T-helper 2 cell treated with Interferon-gamma antibody and Interleukin-4, amounts not matched to agents 5 μg/mL and 100 μg/mL, for 36 hours (primary cell): Measurements from ENCODE around the gene KIF3A.

ENCODE experiments used
- DNase-seq: peaks from one replicate; pipeline ENCODE4 v3.0.0; 2021; ENCODE audit warnings: low spot score
- H3K27ac Mint-ChIP-seq: one replicate; pipeline ENCODE4 v1.8.0; 2021; ENCODE audit warnings: mild to moderate bottlenecking, mixed read lengths
- H3K27me3 Mint-ChIP-seq: one replicate; pipeline ENCODE4 v1.8.0; 2021; ENCODE audit warnings: low read depth, mixed read lengths
- H3K36me3 Mint-ChIP-seq: one replicate; pipeline ENCODE4 v1.8.0; 2021; ENCODE audit warnings: low read depth, mixed read lengths
- H3K4me1 Mint-ChIP-seq: one replicate; pipeline ENCODE4 v1.8.0; 2021; ENCODE audit warnings: low read depth, mixed read lengths
- H3K4me3 Mint-ChIP-seq: one replicate; pipeline ENCODE4 v1.8.0; 2022; ENCODE audit warnings: mild to moderate bottlenecking, moderate library complexity, mixed read lengths
- H3K9me3 Mint-ChIP-seq: one replicate; pipeline ENCODE4 v1.8.0; 2021; ENCODE audit warnings: mixed read lengths

The KIF3A gene

GRCh38 chr5:132690156-132690555 is 47.2 kb downstream of the KIF3A start:
- peaks cover 12% of the 10 kb centered on the region for H3K36me3 Mint-ChIP-seq
- H3K27me3 Mint-ChIP-seq: no peaks in the 10 kb centered on the region
- H3K4me1 Mint-ChIP-seq: peaks cover 31% of the 10 kb centered on the region
- DNase-seq: no peak
- H3K27ac Mint-ChIP-seq: no peak overlapping the region
- no peak overlapping the region for H3K4me3 Mint-ChIP-seq
- no peaks in the 10 kb centered on the region for H3K9me3 Mint-ChIP-seq

- DNase-seq: no peak
- no peaks in the 10 kb centered on the region for H3K27me3 Mint-ChIP-seq
- peaks cover 13% of the 10 kb centered on the region for H3K36me3 Mint-ChIP-seq
- H3K27ac Mint-ChIP-seq: peak overlapping the region; percentile 28
- no peak overlapping the region for H3K4me3 Mint-ChIP-seq
- no peaks in the 10 kb centered on the region for H3K9me3 Mint-ChIP-seq
- H3K4me1 Mint-ChIP-seq: peaks cover 37% of the 10 kb centered on the region
Measured at GRCh38 chr5:132689513-132689912, 47.8 kb downstream of the KIF3A start.

GRCh38 chr5:132688536-132689339 is 48.6 kb downstream of the KIF3A start:
- Mint-ChIP-seq H3K4me1 (peaks cover 41% of the 10 kb centered on the region), H3K27ac (peak overlapping the region; percentile 81), H3K9me3 (no peaks in the 10 kb centered on the region), H3K4me3 (peak overlapping the region; percentile 47), H3K27me3 (no peaks in the 10 kb centered on the region), H3K36me3 (peaks cover 13% of the 10 kb centered on the region)
- DNase-seq: peak; percentile 53

GRCh38 chr5:132687995-132688394 is 49.4 kb downstream of the KIF3A start:
- Mint-ChIP-seq H3K27me3 (no peaks in the 10 kb centered on the region), H3K36me3 (peaks cover 14% of the 10 kb centered on the region), H3K9me3 (no peaks in the 10 kb centered on the region), H3K4me3 (peak overlapping the region; percentile 7), H3K27ac (peak overlapping the region; percentile 57), H3K4me1 (peaks cover 42% of the 10 kb centered on the region)
- DNase-seq: peak; percentile 29

GRCh38 chr5:132686193-132686592 is 51.2 kb downstream of the KIF3A start:
- H3K27ac Mint-ChIP-seq: no peak overlapping the region
- H3K36me3 Mint-ChIP-seq: peaks cover 13% of the 10 kb centered on the region
- H3K9me3 Mint-ChIP-seq: no peaks in the 10 kb centered on the region
- H3K4me3 Mint-ChIP-seq: no peak overlapping the region
- H3K27me3 Mint-ChIP-seq: no peaks in the 10 kb centered on the region
- no peak for DNase-seq
- peaks cover 36% of the 10 kb centered on the region for H3K4me1 Mint-ChIP-seq

GRCh38 chr5:132684922-132685720 is 52.2 kb downstream of the KIF3A start:
- Mint-ChIP-seq H3K4me1 (peaks cover 36% of the 10 kb centered on the region), H3K4me3 (no peak overlapping the region), H3K36me3 (peaks cover 15% of the 10 kb centered on the region), H3K27me3 (no peaks in the 10 kb centered on the region), H3K27ac (no peak overlapping the region), H3K9me3 (no peaks in the 10 kb centered on the region)
- DNase-seq: no peak

GRCh38 chr5:132684491-132684890 is 52.9 kb downstream of the KIF3A start:
- Mint-ChIP-seq H3K4me3 (no peak overlapping the region), H3K27me3 (no peaks in the 10 kb centered on the region), H3K36me3 (peaks cover 17% of the 10 kb centered on the region), H3K9me3 (no peaks in the 10 kb centered on the region), H3K27ac (no peak overlapping the region), H3K4me1 (peaks cover 36% of the 10 kb centered on the region)
- no peak for DNase-seq

- Mint-ChIP-seq H3K4me1 (peaks cover 18% of the 10 kb centered on the region), H3K4me3 (no peak overlapping the region), H3K27me3 (no peaks in the 10 kb centered on the region), H3K27ac (no peak overlapping the region), H3K9me3 (no peaks in the 10 kb centered on the region), H3K36me3 (peaks cover 11% of the 10 kb centered on the region)
- DNase-seq: no peak
Measured at GRCh38 chr5:132681983-132682382, 55.4 kb downstream of the KIF3A start.

- H3K4me1 Mint-ChIP-seq: peaks cover 23% of the 10 kb centered on the region
- H3K36me3 Mint-ChIP-seq: peaks cover 11% of the 10 kb centered on the region
- no peak overlapping the region for H3K27ac Mint-ChIP-seq
- DNase-seq: no peak
- no peak overlapping the region for H3K4me3 Mint-ChIP-seq
- H3K27me3 Mint-ChIP-seq: no peaks in the 10 kb centered on the region
- H3K9me3 Mint-ChIP-seq: no peaks in the 10 kb centered on the region
Measured at GRCh38 chr5:132681476-132681831, 55.9 kb downstream of the KIF3A start.

- DNase-seq: no peak
- peaks cover 27% of the 10 kb centered on the region for H3K4me1 Mint-ChIP-seq
- no peak overlapping the region for H3K4me3 Mint-ChIP-seq
- no peaks in the 10 kb centered on the region for H3K27me3 Mint-ChIP-seq
- H3K36me3 Mint-ChIP-seq: peaks cover 11% of the 10 kb centered on the region
- H3K9me3 Mint-ChIP-seq: no peaks in the 10 kb centered on the region
- no peak overlapping the region for H3K27ac Mint-ChIP-seq
Measured at GRCh38 chr5:132680780-132681475, 56.4 kb downstream of the KIF3A start.

- Mint-ChIP-seq H3K9me3 (no peaks in the 10 kb centered on the region), H3K4me3 (no peak overlapping the region), H3K27ac (no peak overlapping the region), H3K36me3 (peaks cover 9% of the 10 kb centered on the region), H3K4me1 (peaks cover 32% of the 10 kb centered on the region), H3K27me3 (no peaks in the 10 kb centered on the region)
- no peak for DNase-seq
Measured at GRCh38 chr5:132679717-132680380, 57.5 kb downstream of the KIF3A start.

- peaks cover 8% of the 10 kb centered on the region for H3K36me3 Mint-ChIP-seq
- H3K4me3 Mint-ChIP-seq: no peak overlapping the region
- H3K27ac Mint-ChIP-seq: no peak overlapping the region
- peaks cover 32% of the 10 kb centered on the region for H3K4me1 Mint-ChIP-seq
- no peaks in the 10 kb centered on the region for H3K9me3 Mint-ChIP-seq
- no peak for DNase-seq
- no peaks in the 10 kb centered on the region for H3K27me3 Mint-ChIP-seq
Measured at GRCh38 chr5:132679166-132679565, 58.2 kb downstream of the KIF3A start.

- peaks cover 8% of the 10 kb centered on the region for H3K36me3 Mint-ChIP-seq
- no peak overlapping the region for H3K27ac Mint-ChIP-seq
- peaks cover 37% of the 10 kb centered on the region for H3K4me1 Mint-ChIP-seq
- no peak overlapping the region for H3K4me3 Mint-ChIP-seq
- H3K27me3 Mint-ChIP-seq: no peaks in the 10 kb centered on the region
- DNase-seq: no peak
- H3K9me3 Mint-ChIP-seq: no peaks in the 10 kb centered on the region
Measured at GRCh38 chr5:132678735-132679134, 58.6 kb downstream of the KIF3A start.
